A549 treated with ZK216348 at 1 μM for 4 hours (cell line): ENCODE results near the gene GYPC. TPM values are rescaled to one million over a fixed set of nuclear protein-coding genes. Genes with fewer than 3 reads are reported as not detected.

ENCODE experiments used
- total RNA-seq: library from RNA; stranded (reverse); fragments of 200-300 nt; extraction: Qiagen RNA extraction; gene quantifications from 5 replicates; pipeline ENCODE4 v1.2.3, GENCODE V29; 2022; ENCODE audit warnings: low read depth

The GYPC gene
- total RNA-seq: not detected in 5 replicates

GRCh38 chr2:126655500-126656430 is at the start of gene GYPC:
Gene GYPC, plus strand, starts transcription at chr2:126656158. Its CDS starts 106 bp downstream, at chr2:126656264.

Other genes starting within 250 kb of the GYPC start
- gene TEX51, start 242.7 kb downstream of the GYPC start, total RNA-seq: not detected in 5 replicates